ENCODE data around the gene TK2. TPM values are rescaled to one million over a fixed set of nuclear protein-coding genes. Genes with fewer than 3 reads are reported as not detected.
"Not testable (repeated sequence)": the region's sequence is repeated elsewhere in the genome, so short reads cannot be mapped to it uniquely, and the experiment has no call there.

The TK2 gene
- total RNA-seq, 1 experiment from 2014 or later = 23.6 TPM

DNA sequence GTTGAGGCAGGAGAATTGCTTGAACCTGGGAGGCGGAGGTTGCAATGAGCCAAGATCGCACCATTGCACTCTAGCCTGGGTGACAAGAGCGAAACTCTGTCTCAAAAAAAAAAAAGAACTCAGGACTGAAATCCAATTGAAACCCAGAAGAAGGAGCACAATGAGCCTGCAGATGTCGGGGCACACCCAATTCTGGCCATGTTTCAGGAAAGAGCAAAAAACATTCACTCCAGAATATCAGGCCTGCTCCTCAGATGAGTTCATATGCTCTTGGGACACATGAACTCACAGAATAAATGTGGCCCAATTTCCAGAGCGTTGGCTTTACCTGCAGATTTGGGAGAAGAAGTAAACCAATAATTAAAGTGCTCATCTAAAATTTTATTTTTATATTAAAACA is 26.4 kb upstream of the TK2 start:
- no peak for DNase-seq (ENCODE audit: low read depth, low spot score)
- in situ Hi-C loops (cut with HindIII; ENCODE audit: low pct_unique_long_range_greater_than_20kb, low sequenced_read_pairs) = no loop called here

DNA sequence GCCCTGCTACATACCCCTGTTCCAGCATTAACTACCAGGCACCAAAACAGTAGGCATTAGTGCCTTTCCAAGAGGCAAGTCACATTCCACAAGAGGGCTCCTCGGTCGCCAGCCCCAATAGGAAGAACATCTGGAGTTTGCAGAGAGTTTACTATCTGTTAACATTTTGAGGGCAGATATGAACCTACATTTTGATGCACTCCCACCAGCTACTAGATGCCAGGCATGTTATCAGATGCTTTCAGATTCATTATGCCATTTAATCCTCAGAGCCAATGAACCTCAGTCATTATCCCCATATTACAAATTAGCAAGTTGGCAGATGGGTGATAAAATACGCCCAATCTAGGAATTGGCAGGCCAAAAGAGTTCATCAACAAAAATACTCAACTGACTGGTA is 25.1 kb upstream of the TK2 start:
- in situ Hi-C loops (cut with HindIII; ENCODE audit: low pct_unique_long_range_greater_than_20kb, low sequenced_read_pairs) = no loop called here
- DNase-seq (ENCODE audit: low read depth, low spot score) = no peak

DNA sequence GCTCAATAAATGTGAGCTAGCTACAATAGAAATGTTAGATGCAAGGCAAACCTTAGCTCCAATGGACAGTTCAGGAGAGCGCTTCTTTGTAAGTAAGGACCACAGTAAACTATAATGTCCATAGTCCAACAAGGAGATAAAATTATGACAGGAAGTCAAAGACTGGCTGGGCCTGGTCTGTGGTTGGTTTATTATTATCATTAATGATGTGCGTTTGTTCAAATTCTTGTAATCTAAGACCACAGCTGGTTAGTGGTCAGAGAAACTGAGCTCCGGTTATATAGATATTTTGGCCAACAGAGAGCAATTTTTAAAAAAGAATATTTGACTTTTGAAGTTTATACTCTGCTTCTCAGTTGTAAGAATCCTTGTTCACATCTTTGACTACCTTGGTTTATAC is 24.6 kb upstream of the TK2 start:
- in situ Hi-C loops (cut with HindIII; ENCODE audit: low pct_unique_long_range_greater_than_20kb, low sequenced_read_pairs) = no loop called here
- DNase-seq (ENCODE audit: low read depth, low spot score) = no peak

GRCh38 chr16:66574081-66574480 is 24.2 kb upstream of the TK2 start:
- DNase-seq (ENCODE audit: low read depth, low spot score) = no peak
- in situ Hi-C loops (cut with HindIII; ENCODE audit: low pct_unique_long_range_greater_than_20kb, low sequenced_read_pairs) = no loop called here

DNA sequence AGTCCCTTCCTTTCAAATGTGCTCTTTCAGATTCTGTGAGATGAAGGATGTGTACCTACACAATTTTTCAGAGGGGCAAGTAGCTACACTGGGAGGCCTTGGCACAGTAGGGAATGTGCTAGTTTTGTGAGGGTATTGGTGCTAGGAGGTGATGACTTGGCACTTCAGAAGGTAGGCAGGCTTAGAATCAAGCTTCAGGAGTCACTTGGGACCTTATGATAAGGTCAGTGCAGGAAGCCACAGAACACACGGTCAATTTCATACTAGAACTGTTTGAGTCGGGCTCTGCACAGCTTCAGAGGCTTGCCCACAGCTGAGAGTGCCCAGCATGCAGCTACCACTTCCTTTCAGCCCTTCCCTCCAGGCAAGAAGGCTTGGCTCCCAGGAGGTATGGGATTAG is 22.4 kb upstream of the TK2 start:
- peak; percentile 30 for DNase-seq (ENCODE audit: low read depth, low spot score)
- in situ Hi-C loops (cut with HindIII; ENCODE audit: low pct_unique_long_range_greater_than_20kb, low sequenced_read_pairs) = no loop called here

DNA sequence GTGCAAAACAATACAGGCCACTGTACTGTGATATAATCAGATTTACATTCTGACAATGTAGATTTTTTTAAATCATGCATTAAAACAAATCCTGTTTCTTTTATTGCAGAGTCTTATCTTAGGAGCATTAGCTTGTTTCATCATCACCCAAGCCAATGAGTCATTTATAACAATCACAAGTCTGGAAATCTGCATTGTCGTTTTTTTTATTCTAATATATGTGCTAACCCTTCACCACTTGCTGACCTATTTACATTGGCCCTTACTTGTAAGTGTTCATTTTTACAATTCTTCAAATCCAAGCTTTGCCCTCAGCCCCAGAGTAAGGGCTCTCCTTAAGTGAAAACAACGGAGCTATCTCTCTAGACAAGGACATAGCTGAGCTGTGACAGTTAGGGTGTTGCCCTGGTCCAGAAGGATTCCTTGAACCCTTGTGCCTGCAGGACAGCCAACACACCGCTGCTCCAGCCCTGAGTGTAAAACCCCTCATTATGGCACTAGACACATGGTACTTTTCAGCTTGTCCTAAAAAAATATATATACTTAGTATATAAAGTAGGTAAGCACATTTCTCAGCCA is 20.0 kb upstream of the TK2 start:
- DNase-seq (ENCODE audit: low read depth, low spot score) = no peak
- in situ Hi-C loops (cut with HindIII; ENCODE audit: low pct_unique_long_range_greater_than_20kb, low sequenced_read_pairs) = no loop called here

GRCh38 chr16:66569131-66569530 is 19.2 kb upstream of the TK2 start:
- no peak for DNase-seq (ENCODE audit: low read depth, low spot score)
- in situ Hi-C loops (cut with HindIII; ENCODE audit: low pct_unique_long_range_greater_than_20kb, low sequenced_read_pairs) = no loop called here

GRCh38 chr16:66568355-66568754 is 18.4 kb upstream of the TK2 start:
- no peak for DNase-seq (ENCODE audit: low read depth, low spot score)
- in situ Hi-C loops (cut with HindIII; ENCODE audit: low pct_unique_long_range_greater_than_20kb, low sequenced_read_pairs) = no loop called here

GRCh38 chr16:66567270-66567669 is 17.3 kb upstream of the TK2 start:
- in situ Hi-C loops (cut with HindIII; ENCODE audit: low pct_unique_long_range_greater_than_20kb, low sequenced_read_pairs); DNase-seq (ENCODE audit: low read depth, low spot score): not testable (repeated sequence)

GRCh38 chr16:66566051-66566901 is 16.4 kb upstream of the TK2 start, which contains the start of gene CMTM1:
Gene CMTM1 (plus strand): TSS chr16:66566439. CDS start chr16:66566514, 75 bp downstream.
- no peak for DNase-seq (ENCODE audit: low read depth, low spot score)
- in situ Hi-C loops (cut with HindIII; ENCODE audit: low pct_unique_long_range_greater_than_20kb, low sequenced_read_pairs) = no loop called here

DNA sequence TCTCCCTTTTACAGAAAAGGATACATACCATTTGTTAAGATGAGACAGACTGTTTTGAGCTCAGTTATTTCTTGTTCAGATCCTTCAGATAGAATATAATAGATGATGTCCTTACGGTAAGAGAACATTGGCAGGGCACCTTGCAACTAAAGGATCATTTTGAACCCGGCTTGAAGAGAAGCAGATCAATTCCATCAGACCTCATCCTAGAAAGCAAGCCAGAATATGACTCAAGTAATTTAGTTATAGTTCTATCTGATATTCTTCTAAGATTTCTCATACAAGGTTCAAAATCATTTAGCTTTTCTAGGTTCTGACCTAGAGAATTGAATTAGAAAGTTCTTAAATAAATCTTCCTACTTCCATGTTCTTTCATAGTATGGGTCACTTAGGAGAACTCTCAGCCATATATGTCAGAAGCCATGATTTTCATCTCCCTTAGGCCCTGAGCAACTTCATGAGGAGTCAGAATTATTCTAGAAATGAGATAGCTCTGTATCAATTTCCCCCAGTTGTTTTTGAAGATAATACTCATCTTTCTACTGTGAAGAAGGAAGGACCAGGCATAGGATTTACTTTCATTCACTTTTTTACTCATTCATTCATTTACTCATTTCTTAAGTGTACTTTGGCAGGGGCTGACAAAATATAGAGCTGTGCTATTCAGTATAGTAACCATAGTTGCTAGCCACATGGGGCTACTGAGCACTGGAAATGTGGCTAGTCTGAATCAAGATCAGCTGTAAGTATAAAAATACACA is 13.8 kb upstream of the TK2 start:
- in situ Hi-C loops (cut with HindIII; ENCODE audit: low pct_unique_long_range_greater_than_20kb, low sequenced_read_pairs) = no loop called here
- no peak for DNase-seq (ENCODE audit: low read depth, low spot score)

DNA sequence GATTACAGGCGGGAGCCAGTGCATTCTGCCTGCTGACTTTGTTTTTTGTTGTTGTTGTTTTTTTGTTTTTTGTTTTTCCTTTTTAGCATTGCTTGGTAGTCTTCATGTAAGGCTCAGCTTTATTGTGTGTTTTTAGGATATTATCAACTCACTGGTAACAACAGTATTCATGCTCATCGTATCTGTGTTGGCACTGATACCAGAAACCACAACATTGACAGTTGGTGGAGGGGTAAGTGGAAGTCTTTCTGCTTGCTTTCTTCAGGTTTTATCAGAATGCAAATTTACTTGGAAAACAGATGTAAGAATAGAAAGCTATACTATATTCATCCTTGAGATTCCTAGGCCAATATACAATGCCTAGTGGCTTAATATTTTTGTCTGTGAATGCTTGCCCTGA is 13.1 kb upstream of the TK2 start:
- in situ Hi-C loops (cut with HindIII; ENCODE audit: low pct_unique_long_range_greater_than_20kb, low sequenced_read_pairs) = no loop called here
- no peak for DNase-seq (ENCODE audit: low read depth, low spot score)

DNA sequence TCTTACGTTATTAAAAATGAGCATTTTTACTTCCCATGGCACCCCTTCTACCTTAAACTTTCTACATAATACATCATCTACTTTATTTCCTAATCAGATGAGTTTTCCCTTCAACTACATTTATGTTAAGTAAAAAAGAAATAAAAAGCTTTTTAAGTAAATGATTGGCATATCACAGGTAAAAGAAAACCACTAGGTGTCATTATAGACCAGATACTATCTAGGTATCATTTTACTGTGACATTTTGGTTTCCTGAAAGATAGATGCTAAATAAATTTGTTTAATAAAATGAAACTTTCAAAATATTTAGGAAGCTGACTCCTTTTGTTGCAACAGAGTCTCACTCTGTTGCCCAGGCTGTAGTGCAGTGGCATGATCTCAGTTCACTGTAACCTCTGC is 12.5 kb upstream of the TK2 start:
- DNase-seq (ENCODE audit: low read depth, low spot score) = no peak
- in situ Hi-C loops (cut with HindIII; ENCODE audit: low pct_unique_long_range_greater_than_20kb, low sequenced_read_pairs) = no loop called here

- DNase-seq (ENCODE audit: low read depth, low spot score) = no peak
- in situ Hi-C loops (cut with HindIII; ENCODE audit: low pct_unique_long_range_greater_than_20kb, low sequenced_read_pairs) = no loop called here
Measured at GRCh38 chr16:66561381-66562080, 11.6 kb upstream of the TK2 start.

DNA sequence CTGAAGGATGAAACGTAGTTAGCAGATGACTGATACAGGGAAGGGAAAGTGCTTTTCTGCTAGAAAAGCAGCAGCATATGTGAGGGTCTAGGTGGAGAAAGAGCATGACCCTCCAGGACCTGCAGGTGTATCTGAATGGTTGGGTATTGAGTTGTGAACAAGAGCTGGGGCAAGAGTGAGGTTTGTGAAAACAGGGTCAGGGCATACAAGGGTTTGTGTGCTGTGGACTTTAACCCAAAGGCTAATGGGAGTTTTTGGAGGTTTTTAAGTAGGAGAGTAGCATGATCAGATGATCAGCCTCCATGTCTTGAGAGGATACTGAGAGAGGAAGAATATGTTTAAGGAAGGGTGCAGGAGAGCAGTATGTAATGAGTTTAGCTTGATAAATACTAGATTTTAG is 10.2 kb upstream of the TK2 start:
- DNase-seq (ENCODE audit: low read depth, low spot score) = no peak
- in situ Hi-C loops (cut with HindIII; ENCODE audit: low pct_unique_long_range_greater_than_20kb, low sequenced_read_pairs) = no loop called here

- in situ Hi-C loops (cut with HindIII; ENCODE audit: low pct_unique_long_range_greater_than_20kb, low sequenced_read_pairs) = no loop called here
- no peak for DNase-seq (ENCODE audit: low read depth, low spot score)
Measured at GRCh38 chr16:66554495-66554894, 4.6 kb upstream of the TK2 start.

DNA sequence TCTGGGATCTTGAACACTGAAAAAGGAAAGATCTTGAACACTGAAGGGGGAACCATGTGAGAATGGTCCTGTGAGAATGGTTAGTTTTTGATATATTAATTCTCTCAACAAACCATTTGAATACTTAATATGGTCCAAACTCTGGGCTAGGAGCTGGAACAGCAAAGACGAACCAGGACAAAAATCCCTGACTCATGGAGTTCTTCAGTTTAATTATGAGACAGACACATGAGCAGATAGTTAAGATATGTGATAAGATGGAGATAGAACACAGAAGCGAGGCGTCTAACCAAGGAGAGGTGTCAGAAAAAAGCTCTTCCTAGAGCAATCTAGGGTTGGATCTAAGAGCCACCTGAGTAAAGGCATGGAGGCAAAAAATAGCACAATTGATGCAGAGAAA is 4.1 kb upstream of the TK2 start:
- no peak for DNase-seq (ENCODE audit: low read depth, low spot score)
- in situ Hi-C loops (cut with HindIII; ENCODE audit: low pct_unique_long_range_greater_than_20kb, low sequenced_read_pairs) = no loop called here

GRCh38 chr16:66553223-66553622 is 3.3 kb upstream of the TK2 start:
- in situ Hi-C loops (cut with HindIII; ENCODE audit: low pct_unique_long_range_greater_than_20kb, low sequenced_read_pairs) = no loop called here
- peak; percentile 11 for DNase-seq (ENCODE audit: low read depth, low spot score)

Data from SK-MEL-5 (cell line).